GM23338 (cell line): Measurements from ENCODE around the gene ITGB1BP1. TPM values are rescaled to one million over a fixed set of nuclear protein-coding genes. Genes with fewer than 3 reads are reported as not detected.

Experiments
- ATAC-seq: fragments of 200-7000 bp; cut with Tn5 transposase; 3 replicates; pipeline ENCODE4 v1.9.1; 2020
- DNase-seq: peaks from one replicate; pipeline ENCODE4 v3.0.0-alpha.2; 2015; ENCODE audit warnings: low spot score
- H2AFZ ChIP-seq: fragments of 200-600 bp; sonication (generic); 2 replicates; pipeline ENCODE4 v1.8.0; 2016; ENCODE audit warnings: antibody characterized with exemption, mild to moderate bottlenecking, moderate library complexity
- H3F3A ChIP-seq: fragments of 200-600 bp; sonication (generic); replicated peaks from 2 replicates; pipeline ENCODE4 v1.8.0; 2017; ENCODE audit warnings: antibody characterized with exemption, mixed run types, low read depth
- H3K27ac ChIP-seq: fragments of 200-600 bp; sonication (generic); 2 replicates; pipeline ENCODE4 v1.6.1; 2016; ENCODE audit warnings: low read depth
- H3K27me3 ChIP-seq: fragments of 200-600 bp; sonication (generic); 2 replicates; pipeline ENCODE4 v1.8.0; 2016; ENCODE audit warnings: mild to moderate bottlenecking, mixed run types, moderate library complexity; ENCODE audit not compliant: insufficient read depth
- H3K36me3 ChIP-seq: fragments of 200-600 bp; sonication (generic); 2 replicates; pipeline ENCODE4 v1.8.0; 2016; ENCODE audit warnings: mild to moderate bottlenecking; ENCODE audit not compliant: insufficient read depth
- H3K4me1 ChIP-seq: fragments of 200-600 bp; sonication (generic); 2 replicates; pipeline ENCODE4 v1.8.0; 2016; ENCODE audit warnings: mild to moderate bottlenecking, moderate library complexity; ENCODE audit not compliant: insufficient read depth
- H3K4me2 ChIP-seq: fragments of 200-600 bp; sonication (generic); 2 replicates; pipeline ENCODE4 v1.7.1; 2017; ENCODE audit warnings: mixed run types
- H3K4me3 ChIP-seq: fragments of 200-600 bp; sonication (generic); 2 replicates; pipeline ENCODE4 v1.6.1; 2016; ENCODE audit warnings: mixed run types
- H3K79me2 ChIP-seq: fragments of 200-600 bp; sonication (generic); replicated peaks from 2 replicates; pipeline ENCODE4 v1.8.0; 2017; ENCODE audit warnings: mild to moderate bottlenecking; ENCODE audit not compliant: insufficient read depth
- H3K9me2 ChIP-seq: fragments of 200-600 bp; sonication (generic); 2 replicates; pipeline ENCODE4 v1.8.0; 2017; ENCODE audit not compliant: insufficient read depth
- H4K20me1 ChIP-seq: fragments of 200-600 bp; sonication (generic); replicated peaks from 2 replicates; pipeline ENCODE4 v1.8.0; 2017; ENCODE audit warnings: mild to moderate bottlenecking; ENCODE audit not compliant: insufficient read depth
- H3K27ac Mint-ChIP-seq: 2 replicates; pipeline ENCODE4 v1.8.0; 2020; ENCODE audit warnings: inconsistent platforms, mild to moderate bottlenecking, moderate library complexity, mixed read lengths
- H3K27me3 Mint-ChIP-seq: 3 replicates; pipeline ENCODE4 v1.8.0; 2022; ENCODE audit warnings: low read depth, mild to moderate bottlenecking, moderate library complexity, mixed read lengths, inconsistent platforms; ENCODE audit not compliant: insufficient read depth, poor library complexity
- H3K36me3 Mint-ChIP-seq: 3 replicates; pipeline ENCODE4 v1.8.0; 2021; ENCODE audit warnings: low read depth, mild to moderate bottlenecking, inconsistent platforms, moderate library complexity, mixed read lengths
- H3K4me1 Mint-ChIP-seq: 3 replicates; pipeline ENCODE4 v1.8.0; 2020; ENCODE audit warnings: mild to moderate bottlenecking, inconsistent platforms, mixed read lengths
- H3K4me3 Mint-ChIP-seq: 3 replicates; pipeline ENCODE4 v1.8.0; 2021; ENCODE audit warnings: moderate library complexity, mild to moderate bottlenecking, inconsistent platforms, mixed read lengths
- H3K9me3 Mint-ChIP-seq: 3 replicates; pipeline ENCODE4 v1.8.0; 2020; ENCODE audit warnings: moderate library complexity, mild to moderate bottlenecking, inconsistent platforms, mixed read lengths
- CTCF ChIP-seq, 2 experiments: fragments of 200-600 bp in 1 of 2; sonication (generic) in 1 of 2; conservative IDR thresholded peaks; 2 replicates each; pipeline versions ENCODE4 v1.5.1 to v1.6.1; 2016 to 2017; ENCODE audit warnings: antibody characterized with exemption in 2 of 2, low read depth in 2 of 2, mild to moderate bottlenecking in 2 of 2, moderate library complexity in 1 of 2
- ETS1 ChIP-seq: IDR thresholded peaks from 2 replicates; pipeline ENCODE4 v1.6.1; 2016; ENCODE audit warnings: antibody characterized with exemption
- EZH2 ChIP-seq: fragments of 200-600 bp; sonication (generic); IDR thresholded peaks from one replicate; pipeline ENCODE4 v1.8.0; 2017; ENCODE audit warnings: antibody characterized with exemption, mild to moderate bottlenecking, low read depth; ENCODE audit not compliant: unreplicated experiment
- EZH2phosphoT487 ChIP-seq: fragments of 200-600 bp; sonication (generic); IDR thresholded peaks from one replicate; pipeline ENCODE4 v1.8.1; 2018; ENCODE audit warnings: antibody characterized with exemption; ENCODE audit not compliant: unreplicated experiment
- JUNB ChIP-seq: IDR thresholded peaks from one replicate; pipeline ENCODE4 v1.6.1; 2016; ENCODE audit warnings: antibody characterized with exemption; ENCODE audit not compliant: unreplicated experiment
- NANOG ChIP-seq: IDR thresholded peaks from 2 replicates; pipeline ENCODE4 v1.6.1; 2016; ENCODE audit warnings: antibody characterized with exemption, borderline replicate concordance
- REST ChIP-seq: IDR thresholded peaks from one replicate; pipeline ENCODE4 v1.6.1; 2018; ENCODE audit warnings: antibody characterized with exemption; ENCODE audit not compliant: unreplicated experiment
- STAT1 ChIP-seq: IDR thresholded peaks from one replicate; pipeline ENCODE4 v1.6.1; 2016; ENCODE audit warnings: antibody characterized with exemption; ENCODE audit not compliant: unreplicated experiment
- ZNF114 ChIP-seq: fragments of 250-450 bp; sonication (Bioruptor Pico); IDR thresholded peaks from 2 replicates; pipeline ENCODE4 v1.5.0; 2020; ENCODE audit warnings: mild to moderate bottlenecking, moderate library complexity
- ZNF462 ChIP-seq: fragments of 250-450 bp; sonication (Bioruptor Pico); IDR thresholded peaks from 2 replicates; pipeline ENCODE4 v1.5.0; 2020; ENCODE audit warnings: mild to moderate bottlenecking, moderate library complexity
- polyA plus RNA-seq: library from polyadenylated mRNA; unstranded; fragments of >200 nt; fragmentation: Nextera tagmentation; extraction: Ambion mirVana; gene quantifications from 2 replicates; pipeline ENCODE4 v1.2.1, GENCODE V29; 2016
- total RNA-seq: library from RNA; depleted of rRNA; stranded (reverse); fragments of >200 nt; shearing (Covaris generic); gene quantifications from 2 replicates; pipeline ENCODE4 v1.2.3, GENCODE V29; 2014

The ITGB1BP1 gene
- total and polyA plus RNA-seq, 2 experiments from 2014 or later: 29.1 to 63.5 TPM

GRCh38 chr2:9430316-9431293, 7.3 kb upstream of the ITGB1BP1 start:
- no peak overlapping the region for H3K4me3 ChIP-seq
- no peaks in the 10 kb centered on the region for H3K9me2 ChIP-seq
- H3F3A ChIP-seq: no peaks in the 10 kb centered on the region
- ATAC-seq (no peak), DNase-seq (no peak)
- no peaks in the 10 kb centered on the region for H3K4me1 ChIP-seq
- peaks cover 15% of the 10 kb centered on the region for H4K20me1 ChIP-seq
- Mint-ChIP-seq H3K9me3 (no peaks in the 10 kb centered on the region), H3K4me3 (no peak overlapping the region), H3K4me1 (no peaks in the 10 kb centered on the region), H3K27ac (no peak overlapping the region), H3K27me3 (no peaks in the 10 kb centered on the region), H3K36me3 (peaks cover 55% of the 10 kb centered on the region)
- H3K4me2 ChIP-seq: no peak overlapping the region
- peaks cover 21% of the 10 kb centered on the region for H3K79me2 ChIP-seq
- peaks cover 51% of the 10 kb centered on the region for H3K36me3 ChIP-seq
- no peak overlapping the region for H3K27ac ChIP-seq
- TF ChIP-seq NANOG (no peak), JUNB (no peak), STAT1 (no peak), ZNF462 (CRISPR knock-in tag) (no peak), EZH2 (no peak), REST (no peak), EZH2phosphoT487 (no peak), ZNF114 (CRISPR knock-in tag) (no peak), ETS1 (no peak), CTCF (conservative IDR thresholded peaks at IDR 0.05; ENCODE audit: low read depth in 2 of 2) (no peak)
- H2AFZ ChIP-seq: no peak overlapping the region
- H3K27me3 ChIP-seq: no peaks in the 10 kb centered on the region
